Activated CD4-positive, CD25-positive, alpha-beta regulatory T cell treated with anti-CD3 and anti-CD28 coated beads, Interleukin-2, amount 50 U/mL, for 16 hours (primary cell): ENCODE data around the gene PSMD14.
"Not testable (repeated sequence)": the region's sequence is repeated elsewhere in the genome, so short reads cannot be mapped to it uniquely, and the experiment has no call there.

Experiments
- DNase-seq: peaks from one replicate; pipeline ENCODE4 v3.0.0-alpha.2; 2020; ENCODE audit warnings: low read depth, low spot score

PSMD14 gene

GRCh38 chr2:161335626-161336025 lies 27.4 kb downstream of the PSMD14 start:
- no peak for DNase-seq

- no peak for DNase-seq
These were observed 29.0 kb downstream of the PSMD14 start for GRCh38 chr2:161337247-161337646.

DNA sequence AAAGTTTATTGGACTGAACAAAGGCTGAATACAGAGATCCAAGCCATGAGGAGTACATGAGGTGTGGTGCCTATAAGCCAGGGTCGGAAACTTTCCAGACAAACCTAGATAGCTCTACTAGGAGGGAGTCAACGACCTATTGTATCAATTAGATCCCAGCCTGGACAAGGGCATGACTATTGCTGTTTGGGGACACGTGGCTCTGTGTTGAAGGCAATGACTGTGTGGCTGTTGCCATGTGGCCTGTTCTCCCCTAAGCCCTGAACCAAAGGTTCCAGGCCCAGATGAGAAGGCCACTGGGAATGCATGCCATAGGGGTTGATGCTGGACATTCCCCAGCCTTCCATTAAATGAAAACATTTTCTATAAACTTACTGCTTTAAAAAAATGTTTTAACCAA lies 31.3 kb downstream of the PSMD14 start:
- DNase-seq: not testable (repeated sequence)

DNA sequence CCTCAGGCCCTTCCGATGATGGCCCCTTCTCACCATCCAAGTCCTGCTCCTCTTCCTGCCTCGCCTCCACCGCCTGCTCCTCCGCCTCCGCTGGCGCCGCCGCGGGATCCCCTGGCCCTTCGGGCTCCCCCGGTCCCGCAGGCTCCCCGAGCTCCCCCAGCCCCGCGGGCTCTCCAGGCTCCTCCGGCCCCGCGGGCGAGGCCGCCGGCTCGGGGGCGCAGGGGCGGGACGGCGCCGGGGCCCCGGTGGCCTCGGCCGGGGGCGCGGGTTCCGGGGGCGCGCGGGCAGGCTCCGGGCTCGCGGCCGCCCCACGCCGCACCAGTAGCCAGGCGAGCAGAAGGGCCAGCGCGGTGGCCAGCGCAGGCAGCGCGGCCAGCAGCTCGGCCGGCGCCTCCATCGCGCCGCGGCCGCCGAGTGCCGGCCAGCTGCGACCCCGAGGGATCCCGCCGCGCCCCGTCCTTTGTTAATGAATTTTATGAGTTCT lies 32.7 kb downstream of the PSMD14 start:
- not testable (repeated sequence) for DNase-seq

DNA sequence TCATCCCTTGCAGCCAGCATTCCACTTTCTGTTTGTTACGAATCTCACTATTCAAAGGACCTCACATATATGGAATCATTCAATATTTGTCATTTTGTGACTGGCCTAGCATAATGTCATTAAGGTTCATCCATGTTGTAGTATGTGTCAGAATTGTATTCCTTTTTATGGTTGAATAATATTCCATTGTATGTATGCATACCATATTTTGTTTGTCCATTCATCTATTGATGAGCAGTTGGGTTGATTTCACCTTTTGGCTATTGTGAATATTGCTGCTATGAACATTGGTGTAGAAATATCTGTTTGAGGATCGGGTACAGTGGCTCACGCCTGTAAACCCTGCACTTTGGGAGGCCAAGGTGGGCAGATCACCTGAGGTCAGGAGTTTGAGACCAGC lies 35.0 kb downstream of the PSMD14 start:
- DNase-seq: no peak

- DNase-seq: no peak
These were observed 36.5 kb downstream of the PSMD14 start for GRCh38 chr2:161344692-161345091.

DNA sequence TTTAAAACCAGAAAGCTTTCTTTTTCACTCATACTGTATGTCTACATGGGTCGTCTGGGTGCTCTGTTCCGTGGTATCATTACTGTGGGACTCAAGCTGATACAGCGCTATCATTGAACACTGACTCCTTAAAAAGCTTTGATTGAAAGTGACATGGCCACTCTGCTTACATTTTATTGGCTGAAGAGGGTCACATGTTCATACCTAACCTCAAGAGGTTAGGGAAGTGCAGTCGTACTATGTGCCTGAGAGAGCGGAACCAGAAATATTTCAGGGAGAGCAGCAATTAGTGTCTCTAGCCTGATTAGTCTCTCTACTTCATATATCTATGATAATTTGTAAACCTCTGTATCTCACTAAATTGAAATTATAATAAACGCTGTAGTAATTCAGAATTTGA lies 43.5 kb downstream of the PSMD14 start:
- DNase-seq: no peak

- DNase-seq: no peak
These were observed 44.5 kb downstream of the PSMD14 start for GRCh38 chr2:161352719-161353118.

DNA sequence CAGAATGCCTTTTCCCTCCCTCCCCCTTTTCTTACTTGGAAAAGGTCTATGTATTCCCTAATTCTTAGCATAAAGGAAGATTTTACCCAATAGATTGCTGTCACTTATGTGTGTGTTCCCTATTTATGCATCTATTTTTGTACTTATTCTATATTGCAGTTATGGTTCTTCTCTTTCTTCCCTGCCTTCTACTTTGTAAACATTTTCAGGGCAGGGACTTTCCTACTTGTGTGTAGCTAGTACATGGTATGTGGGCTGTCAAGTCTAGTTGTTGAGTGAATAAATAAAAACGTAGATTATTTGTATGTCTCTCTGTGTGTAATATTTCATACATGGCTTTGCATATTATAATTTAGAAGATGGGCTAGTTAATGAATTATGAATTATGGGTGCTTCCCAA lies 45.3 kb downstream of the PSMD14 start:
- DNase-seq: no peak

DNA sequence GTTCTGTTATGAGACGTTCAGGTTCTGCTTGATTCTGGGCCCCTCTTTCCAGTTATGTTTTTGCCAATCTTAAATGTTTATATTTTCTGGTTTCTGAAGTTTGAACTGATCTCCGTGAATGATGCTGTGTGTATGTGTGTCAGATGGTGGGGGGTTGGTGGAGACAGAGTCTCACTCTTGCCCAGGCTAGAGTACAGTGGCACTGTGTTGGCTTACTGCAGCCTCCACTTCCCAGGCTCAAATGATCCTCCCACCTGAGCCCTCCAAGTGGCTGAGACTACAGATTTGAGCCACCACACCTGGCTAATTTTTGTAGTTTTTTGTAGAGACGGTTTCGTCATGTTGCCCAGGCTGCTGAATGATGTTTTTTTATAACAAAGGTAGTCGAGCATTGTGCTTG lies 45.9 kb downstream of the PSMD14 start:
- DNase-seq: no peak

DNA sequence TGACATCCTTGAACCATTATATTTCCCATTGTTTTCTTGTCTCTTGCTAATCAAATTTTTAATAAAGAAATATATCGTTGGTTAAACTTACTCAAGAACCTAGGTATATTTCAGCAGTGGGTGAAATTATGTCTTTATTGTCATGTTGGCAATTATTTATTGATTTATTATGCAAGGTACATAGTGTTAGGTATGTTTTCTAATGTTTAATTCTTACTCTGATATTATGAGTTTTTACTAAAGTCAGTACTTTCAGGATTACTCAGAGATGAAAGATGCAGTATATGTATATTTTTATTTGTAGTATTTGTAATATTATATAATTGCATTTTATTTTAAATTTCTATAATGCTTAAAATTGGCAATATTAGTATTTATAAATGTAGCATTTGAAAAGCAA lies 46.9 kb downstream of the PSMD14 start:
- DNase-seq: no peak

DNA sequence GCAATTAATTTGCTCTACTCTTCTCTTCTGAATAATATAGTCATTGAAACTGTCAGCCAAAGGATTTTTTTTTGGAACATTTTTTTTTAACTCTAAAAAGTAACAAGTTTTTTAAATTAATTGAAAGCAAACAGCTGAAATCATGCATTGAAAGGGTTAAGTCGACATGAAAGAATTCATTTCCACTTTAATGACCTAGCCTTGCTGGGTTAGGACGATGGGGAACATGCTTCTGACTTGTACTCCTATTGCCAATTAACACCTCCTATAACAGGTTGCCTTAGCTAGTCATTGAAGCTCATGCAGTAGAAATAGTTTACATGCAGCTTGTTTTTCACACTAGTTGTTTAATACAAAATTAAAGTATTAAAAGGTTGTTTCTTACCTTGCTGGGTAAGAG lies 47.8 kb downstream of the PSMD14 start:
- DNase-seq: no peak

DNA sequence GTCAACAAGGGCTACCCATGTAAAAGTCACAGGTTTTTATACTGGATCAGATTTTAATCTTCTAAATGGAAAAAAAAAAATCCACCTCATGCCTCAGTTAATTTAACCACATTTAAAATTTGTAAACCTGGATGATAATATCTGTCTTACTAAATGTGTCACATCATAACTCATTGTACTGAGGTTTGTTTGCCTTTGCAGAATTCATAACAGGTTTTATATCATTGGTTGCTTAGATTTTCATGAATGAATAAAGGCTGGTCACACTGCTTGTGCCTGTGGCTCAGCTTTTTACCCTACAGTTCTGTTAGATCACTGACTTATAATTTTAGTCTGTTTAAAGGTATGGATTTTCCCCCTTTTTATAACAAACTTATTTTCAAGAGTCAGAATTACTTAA lies 48.9 kb downstream of the PSMD14 start:
- DNase-seq: no peak

- DNase-seq: no peak
These were observed 50.6 kb downstream of the PSMD14 start for GRCh38 chr2:161358838-161359237.

DNA sequence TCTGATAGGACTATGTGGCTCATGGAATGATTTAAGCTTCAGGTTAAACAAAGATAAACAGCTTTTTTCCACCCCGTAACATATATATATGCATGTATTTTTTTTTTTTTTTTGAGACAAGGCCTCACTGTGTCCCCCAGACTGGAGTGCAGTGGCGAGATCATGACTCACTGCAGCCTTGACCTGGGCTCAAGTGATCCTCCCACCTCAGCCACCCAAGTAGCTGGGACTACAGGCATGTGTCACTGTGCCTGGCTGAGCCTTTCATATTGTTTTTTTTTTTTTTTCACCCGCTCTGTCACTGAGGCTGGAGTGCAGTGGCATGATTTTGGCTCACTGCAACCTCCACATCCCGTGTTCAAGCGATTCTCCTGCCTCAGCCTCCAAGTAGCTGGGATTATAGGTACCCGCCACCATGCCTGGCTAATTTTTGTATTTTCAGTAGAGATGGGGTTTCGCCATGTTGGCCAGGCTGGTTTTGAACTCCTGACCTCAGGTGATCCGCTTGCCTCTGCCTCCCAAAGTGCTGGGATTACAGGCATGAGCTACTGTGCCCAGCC lies 52.0 kb downstream of the PSMD14 start:
- DNase-seq: not testable (repeated sequence)

DNA sequence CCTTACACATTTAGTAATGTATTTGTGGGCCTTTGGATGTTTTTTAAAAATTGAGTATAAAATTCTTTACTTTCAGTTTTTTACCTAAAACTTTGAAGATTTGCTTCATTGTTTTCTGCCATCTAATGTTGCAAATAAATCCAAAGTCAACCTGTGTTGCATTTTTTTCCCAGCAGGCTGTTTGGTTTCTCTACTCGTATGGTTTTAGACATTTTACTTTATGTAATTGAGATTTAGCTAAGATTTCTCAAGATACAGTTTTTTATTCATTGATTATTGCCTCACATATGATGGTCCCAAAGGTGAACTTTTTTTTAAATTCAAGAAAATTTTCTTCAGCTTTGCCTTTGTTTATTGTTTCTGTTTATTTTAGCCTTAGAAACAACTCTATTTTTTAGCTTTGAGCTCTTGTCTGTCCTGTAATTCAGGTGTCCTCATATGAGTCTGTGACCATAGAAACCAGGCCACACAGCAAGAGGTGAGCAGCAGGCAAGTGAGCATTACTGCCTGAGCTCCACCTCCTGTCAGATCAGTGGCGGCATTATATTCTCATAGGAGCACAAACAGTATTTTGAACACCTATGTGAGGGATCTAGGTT lies 54.4 kb downstream of the PSMD14 start:
- DNase-seq: no peak

DNA sequence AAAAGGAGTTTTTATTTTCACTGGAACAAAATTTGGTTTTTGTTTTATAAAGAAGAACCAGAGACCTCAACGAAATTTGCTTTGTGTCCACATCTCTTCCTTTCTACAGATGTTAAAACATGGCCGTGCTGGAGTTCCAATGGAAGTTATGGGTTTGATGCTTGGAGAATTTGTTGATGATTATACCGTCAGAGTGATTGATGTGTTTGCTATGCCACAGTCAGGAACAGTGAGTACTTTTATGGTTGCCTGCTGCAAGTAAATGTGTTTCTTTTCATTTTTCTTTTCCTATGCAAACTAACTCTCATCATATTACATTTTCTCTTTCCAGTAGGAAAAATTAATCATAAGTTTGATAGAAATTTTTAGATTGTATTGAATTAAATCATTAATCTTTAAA lies 59.5 kb downstream of the PSMD14 start:
- DNase-seq: no peak

- DNase-seq: no peak
These were observed 61.1 kb downstream of the PSMD14 start for GRCh38 chr2:161369311-161369710.

DNA sequence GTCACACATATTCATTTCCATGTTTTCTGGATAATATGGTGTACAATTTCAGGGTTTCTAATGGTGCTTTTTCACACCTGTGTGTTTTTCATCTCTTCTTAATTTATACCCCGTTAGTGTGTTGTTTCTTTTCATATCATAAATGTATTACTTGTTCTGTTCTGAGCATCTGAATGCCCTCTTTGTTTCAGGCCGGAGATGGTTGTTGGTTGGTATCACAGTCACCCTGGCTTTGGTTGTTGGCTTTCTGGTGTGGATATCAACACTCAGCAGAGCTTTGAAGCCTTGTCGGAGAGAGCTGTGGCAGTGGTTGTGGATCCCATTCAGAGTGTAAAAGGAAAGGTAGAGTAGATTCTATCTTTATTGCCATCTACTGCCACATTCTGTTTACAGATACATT lies 62.8 kb downstream of the PSMD14 start:
- no peak for DNase-seq

- DNase-seq: no peak
These were observed 63.6 kb downstream of the PSMD14 start for GRCh38 chr2:161371869-161372268.

DNA sequence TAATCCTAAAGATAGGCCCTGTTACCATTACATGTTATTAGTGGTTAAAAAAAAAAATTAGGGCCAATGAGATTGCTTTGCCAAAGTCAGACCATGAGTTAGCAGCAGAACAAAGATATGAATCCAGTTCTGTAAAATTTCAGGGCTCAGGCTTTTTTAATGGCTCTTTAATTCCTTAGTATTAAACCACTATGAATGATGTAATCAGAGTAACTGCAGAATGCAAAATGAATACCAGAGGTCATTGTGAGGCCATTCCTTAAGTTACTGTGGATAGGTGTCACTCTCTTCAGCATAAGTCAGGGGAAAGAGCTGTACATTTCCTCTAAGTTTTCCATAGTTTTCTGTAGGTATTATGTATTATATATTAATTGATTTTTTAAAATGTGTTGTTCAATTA lies 65.7 kb downstream of the PSMD14 start:
- no peak for DNase-seq

- DNase-seq: no peak
These were observed 66.2 kb downstream of the PSMD14 start for GRCh38 chr2:161374446-161374845.

DNA sequence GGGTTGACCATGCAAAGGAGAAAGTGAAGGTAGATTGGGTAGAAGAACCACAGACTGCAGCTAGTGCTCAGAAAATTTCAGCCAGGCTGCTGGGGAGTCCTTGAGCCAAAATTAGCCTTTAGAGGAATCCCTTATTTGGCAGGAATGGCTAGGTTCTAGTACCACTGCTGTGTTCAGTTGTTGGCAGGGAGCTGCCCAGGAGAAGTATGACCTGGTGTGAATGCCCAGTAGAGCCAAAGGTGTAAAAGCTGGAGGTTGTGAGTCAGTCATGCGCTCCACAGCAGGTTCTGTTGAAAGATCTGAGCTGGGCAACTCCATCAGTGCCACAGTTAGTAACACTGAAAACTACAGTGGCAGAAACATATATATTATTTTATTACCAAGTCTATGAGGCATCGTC lies 71.5 kb downstream of the PSMD14 start:
- no peak for DNase-seq

DNA sequence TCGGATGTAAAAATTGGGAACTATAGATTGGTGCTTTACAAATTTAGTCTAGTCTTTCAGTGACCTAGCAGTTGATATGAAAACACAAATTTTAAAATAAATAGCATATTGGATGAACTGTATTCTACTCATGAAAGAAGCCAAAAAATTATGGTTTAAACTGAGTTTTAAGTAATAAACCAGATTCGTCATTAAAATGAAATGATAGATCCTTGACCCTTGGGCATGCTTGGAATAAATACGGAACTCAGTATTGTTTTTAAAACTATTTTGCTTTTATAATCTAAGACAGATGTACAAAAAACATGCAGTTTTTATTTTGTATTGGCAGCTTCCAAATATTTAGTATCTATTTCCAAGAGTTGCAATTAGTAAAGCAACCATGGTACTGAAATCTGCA lies 73.3 kb downstream of the PSMD14 start:
- no peak for DNase-seq
